Peyer's patch (tissue), 4 donors: Measurements from ENCODE around the gene CUBN.

Source experiments
- POLR2A ChIP-seq, 2 donors: fragments of 450-650 bp; IDR thresholded peaks; one replicate each; pipeline ENCODE4 v1.5.1; 2017; ENCODE audit warnings: antibody characterized with exemption in 2 of 2, mild to moderate bottlenecking in 2 of 2, moderate library complexity in 2 of 2
- TF ChIP-seq, protein P1 (sequence below), 6 experiments: fragments of 450-650 bp in 4 of 6; fragments of 200-600 bp in 2 of 6; sonication (generic) in 1 of 6; IDR thresholded peaks; one replicate each; pipeline ENCODE4 v1.5.1; 2017 to 2019; ENCODE audit warnings: antibody characterized with exemption in 6 of 6, mild to moderate bottlenecking in 3 of 6, moderate library complexity in 1 of 6

DNA sequence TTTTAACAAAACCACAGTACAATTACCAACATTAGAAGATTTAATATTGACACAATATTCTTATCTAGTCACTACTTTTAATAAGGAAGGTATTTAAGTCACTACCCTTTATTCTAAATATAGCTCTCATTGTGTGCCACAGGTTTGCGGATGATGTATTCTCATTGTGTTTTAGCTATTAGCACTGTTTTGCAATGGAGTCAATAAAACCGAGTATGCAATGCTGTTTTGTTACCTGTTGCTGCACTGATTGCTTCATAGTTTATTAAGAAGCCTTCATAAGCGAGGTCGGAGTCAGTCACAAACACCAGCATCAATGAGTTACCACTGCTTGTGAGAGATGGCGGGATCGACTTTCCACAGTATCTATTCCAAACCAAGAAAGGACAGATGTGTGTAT lies 64.3 kb downstream of the CUBN start:
- TF ChIP-seq POLR2A (IDR thresholded peaks at IDR 0.05) = no peak
- TF ChIP-seq, protein P1, sequence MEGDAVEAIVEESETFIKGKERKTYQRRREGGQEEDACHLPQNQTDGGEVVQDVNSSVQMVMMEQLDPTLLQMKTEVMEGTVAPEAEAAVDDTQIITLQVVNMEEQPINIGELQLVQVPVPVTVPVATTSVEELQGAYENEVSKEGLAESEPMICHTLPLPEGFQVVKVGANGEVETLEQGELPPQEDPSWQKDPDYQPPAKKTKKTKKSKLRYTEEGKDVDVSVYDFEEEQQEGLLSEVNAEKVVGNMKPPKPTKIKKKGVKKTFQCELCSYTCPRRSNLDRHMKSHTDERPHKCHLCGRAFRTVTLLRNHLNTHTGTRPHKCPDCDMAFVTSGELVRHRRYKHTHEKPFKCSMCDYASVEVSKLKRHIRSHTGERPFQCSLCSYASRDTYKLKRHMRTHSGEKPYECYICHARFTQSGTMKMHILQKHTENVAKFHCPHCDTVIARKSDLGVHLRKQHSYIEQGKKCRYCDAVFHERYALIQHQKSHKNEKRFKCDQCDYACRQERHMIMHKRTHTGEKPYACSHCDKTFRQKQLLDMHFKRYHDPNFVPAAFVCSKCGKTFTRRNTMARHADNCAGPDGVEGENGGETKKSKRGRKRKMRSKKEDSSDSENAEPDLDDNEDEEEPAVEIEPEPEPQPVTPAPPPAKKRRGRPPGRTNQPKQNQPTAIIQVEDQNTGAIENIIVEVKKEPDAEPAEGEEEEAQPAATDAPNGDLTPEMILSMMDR (IDR thresholded peaks at IDR 0.05) = no peak
